Smooth muscle cell of the brain vasculature (primary cell): ENCODE data around the gene MANF.
"Not testable (repeated sequence)": the region's sequence is repeated elsewhere in the genome, so short reads cannot be mapped to it uniquely, and the experiment has no call there.

Experiments
- DNase-seq: peaks from one replicate; pipeline ENCODE4 v3.0.0-alpha.2; 2012; ENCODE audit warnings: low read depth, low spot score

The MANF gene

DNA sequence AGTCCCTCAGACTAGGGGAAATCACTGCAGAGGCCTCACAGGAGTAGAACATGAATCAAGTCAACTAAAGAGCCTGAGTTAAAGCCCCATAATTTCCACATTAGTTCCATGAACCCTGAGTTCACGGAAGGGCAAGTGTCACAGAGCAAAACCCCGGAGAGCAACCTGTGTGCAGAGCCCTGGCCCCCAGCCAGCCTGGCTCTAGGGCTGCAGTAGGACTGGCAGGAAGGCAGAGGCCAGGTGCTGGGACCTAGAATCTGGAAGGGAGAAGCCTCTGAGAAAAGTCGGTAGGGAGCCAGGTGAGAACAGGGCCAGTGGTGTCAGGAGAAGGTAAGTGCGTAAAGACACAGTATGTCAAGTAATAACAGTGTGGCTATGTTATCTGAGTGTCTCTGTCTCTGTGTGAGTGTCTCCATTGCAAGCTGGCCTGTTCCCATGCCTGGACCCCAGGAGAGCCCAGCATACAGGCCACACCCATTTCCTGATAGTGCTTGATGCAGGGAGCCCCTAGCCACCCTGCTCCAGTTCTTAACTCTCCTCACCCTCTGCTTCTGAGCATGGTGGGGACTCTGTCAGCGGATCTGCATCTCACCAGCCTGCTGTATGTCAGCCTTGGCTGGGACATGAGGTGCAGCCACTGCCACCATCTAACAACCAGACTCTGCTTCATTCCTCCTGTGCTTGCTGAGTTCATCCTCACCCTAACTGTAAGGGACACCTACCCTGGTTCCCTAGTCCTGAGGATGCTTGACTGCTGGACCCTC lies 11.3 kb upstream of the MANF start:
- DNase-seq, result no peak

DNA sequence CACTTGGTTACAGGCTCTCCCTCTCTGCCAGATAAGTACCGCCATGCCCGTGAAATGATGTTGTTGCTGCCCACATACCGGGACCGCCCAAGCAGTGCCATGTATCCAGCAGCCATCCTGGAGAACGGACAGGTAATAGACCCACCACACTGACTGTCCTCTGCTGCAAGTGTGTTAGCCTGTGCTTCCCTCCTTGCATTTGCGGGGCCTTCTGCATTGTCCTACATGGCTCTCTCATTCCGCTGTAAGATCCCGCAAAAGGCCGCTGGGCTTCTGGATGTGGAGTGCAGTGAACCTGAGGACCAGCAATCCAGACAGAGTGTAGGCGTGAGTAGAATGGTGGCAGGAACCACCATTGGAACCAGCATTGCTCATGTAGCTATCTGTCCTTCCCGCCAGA lies 10.6 kb upstream of the MANF start:
- no peak for DNase-seq

DNA sequence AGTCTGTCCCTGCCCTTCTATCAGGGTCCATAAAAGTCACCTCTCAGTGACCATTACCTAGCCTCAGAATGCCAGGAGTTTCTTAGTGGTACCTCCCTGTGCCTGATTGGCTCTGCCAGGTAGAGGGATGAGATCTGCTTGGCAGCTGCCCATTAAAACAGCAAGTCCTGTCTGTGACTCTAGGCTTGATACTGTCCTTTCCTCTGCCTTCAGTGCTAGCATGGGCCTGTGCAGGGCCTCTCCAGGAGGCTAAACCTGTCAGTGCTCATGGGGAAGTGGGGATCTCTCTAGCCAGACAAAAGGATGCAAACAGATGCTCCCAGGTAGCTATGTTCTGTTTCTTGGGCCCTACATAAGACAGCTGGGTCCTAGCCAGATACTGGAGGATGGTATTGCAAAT lies 10.0 kb upstream of the MANF start:
- no peak for DNase-seq

DNA sequence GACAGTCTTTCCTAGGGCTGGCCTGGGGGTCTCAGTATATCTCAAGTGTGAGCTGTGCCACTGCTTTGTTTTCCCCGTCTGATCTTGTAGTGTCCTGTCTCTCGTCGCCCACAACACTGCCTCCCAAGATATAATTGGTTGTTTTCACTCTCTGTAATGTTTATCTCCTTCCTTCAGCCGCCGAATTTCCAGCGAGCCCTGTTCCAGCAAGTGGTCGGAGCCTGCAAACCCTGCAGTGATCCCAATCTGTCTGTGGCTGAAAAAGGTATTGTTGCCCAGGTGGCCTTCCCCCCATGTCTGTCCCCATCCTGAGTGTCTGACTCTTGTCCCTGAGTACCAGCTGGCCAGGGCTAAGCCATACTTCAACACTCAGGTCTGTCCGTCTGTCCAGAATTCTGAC lies 9.5 kb upstream of the MANF start:
- DNase-seq, result no peak

DNA sequence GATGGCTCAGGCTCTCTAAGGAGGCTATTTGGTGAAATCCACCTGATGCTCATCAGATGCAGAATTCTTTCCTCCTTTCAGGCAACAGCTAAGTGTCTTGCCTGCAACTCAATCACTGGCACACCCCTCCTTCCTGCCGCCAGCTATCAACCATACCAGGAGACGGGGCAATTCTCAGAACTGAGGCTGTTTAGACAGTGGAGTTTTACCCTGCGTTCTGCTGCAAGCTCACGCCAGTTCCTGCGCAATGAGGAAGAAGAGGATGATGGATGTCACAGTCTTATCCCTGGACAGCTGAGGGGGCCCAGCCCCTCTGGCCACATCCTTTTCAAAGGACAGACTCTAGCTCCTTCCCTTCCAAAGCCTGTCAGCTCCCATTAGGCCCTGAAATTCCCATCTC lies 7.0 kb upstream of the MANF start:
- DNase-seq, result no peak

DNA sequence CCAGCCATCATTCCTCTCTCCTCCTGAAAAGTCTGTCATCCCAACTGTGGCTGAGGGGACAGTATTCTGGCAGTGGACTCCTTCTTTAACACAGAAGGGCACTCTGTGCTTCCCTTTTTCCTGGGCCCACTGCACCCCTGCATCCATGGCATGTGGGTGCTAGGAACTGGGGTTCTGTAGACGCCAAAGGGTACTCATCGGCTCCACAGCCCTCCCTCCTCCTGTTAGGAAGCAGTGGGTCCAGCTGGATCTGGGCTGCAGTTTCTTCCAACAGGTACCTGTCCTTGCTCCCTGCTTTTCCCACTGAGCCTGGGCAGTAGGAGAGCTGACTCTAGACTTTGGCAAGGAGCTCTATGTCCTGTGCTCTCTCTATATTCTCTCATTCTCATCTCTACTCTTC lies 6.4 kb upstream of the MANF start:
- no peak for DNase-seq

DNA sequence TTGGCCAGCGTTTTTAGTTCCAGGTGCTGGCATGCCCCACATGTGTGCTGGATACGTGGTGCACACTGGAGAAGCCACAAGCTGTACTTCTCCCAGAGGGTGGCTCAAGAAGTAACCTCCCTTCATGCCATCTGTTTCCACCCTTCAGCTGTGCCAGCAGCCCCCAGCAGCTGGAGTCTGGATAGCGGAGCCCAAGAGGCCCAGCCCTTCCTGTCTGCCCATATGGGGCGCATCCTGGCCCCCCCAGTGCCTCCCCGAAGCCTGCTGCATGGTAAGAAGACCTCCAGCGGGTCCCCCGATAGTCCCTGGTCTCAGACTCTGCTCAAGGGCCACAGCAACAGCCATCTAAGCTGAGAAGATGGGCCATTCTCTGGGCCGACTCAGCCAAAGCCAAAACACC lies 5.8 kb upstream of the MANF start:
- no peak for DNase-seq

DNA sequence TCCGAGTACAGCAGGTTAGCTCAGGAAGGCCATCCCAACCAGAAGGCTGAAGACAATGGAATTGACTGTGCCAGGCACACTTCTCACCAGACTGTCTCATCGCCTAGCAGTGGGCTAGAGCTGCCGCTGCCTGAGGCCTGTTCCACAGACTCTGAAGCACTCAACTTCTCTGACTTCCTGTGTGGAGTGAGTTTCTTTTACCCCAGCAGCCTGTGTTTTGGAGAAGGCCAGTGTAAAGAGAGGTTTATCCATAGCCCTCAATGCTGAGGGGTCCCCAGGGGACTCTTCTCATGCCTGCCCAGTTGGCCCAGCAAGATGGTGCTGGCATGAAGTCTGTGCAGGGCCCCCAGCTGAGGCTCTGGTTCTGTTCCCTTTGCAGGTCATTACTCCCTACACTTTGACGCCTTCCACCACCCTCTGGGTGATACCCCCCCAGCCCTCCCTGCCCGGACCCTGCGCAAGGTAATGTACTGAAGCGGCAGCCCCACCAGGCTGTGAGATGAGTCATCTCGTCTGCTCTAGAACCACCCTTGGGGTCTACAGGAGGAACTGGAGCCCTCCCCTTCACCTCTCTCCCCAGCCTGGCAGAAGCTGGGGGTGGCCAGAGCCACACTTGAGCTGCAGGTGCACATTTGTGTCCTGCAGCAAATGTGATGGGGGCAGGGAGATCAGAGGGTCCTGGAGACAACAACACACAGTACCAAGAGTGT lies 5.2 kb upstream of the MANF start:
- no peak for DNase-seq

DNA sequence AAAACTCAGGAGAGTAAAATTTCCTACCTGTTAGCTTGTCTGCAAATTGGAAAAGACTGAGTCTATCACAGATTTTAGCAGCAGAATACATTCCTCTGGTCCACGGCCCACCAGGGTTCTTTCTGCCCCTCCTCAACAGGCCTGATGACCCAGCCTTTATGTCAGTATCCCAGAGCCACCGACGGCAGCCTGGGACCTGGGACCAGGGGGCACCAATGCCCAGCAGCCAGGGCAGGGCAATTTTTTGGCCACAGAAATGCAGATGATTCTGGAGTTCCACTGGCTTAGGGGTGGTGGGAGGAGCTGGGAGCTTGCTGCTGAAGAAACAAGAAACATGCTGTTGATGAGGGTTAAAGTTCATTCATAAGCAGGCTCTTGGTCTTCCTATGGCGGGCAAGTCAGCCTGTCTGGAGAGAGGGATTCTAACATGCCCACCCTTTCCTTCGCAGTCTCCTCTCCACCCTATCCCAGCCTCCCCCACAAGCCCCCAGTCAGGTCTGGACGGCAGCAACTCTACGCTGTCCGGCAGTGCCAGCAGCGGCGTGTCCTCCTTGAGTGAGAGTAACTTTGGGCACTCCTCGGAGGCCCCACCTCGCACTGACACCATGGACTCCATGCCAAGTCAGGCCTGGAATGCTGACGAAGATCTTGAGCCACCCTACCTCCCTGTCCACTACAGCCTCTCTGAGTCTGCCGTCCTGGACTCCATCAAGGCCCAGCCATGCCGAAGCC lies 4.3 kb upstream of the MANF start:
- no peak for DNase-seq

DNA sequence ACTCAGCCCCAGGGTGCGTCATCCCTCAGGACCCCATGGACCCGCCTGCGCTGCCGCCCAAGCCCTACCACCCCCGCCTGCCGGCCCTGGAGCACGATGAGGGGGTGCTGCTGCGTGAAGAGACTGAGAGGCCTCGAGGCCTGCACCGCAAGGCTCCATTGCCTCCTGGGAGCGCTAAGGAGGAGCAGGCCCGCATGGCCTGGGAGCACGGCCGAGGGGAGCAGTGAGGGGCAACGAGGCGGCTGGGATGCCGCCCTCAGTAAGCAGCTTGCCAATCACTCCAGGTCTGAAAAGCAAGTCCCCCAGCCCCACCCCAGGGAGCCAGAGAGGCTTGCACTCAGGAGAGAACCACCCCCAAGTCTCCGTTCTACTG lies 3.8 kb upstream of the MANF start:
- DNase-seq, result no peak

DNA sequence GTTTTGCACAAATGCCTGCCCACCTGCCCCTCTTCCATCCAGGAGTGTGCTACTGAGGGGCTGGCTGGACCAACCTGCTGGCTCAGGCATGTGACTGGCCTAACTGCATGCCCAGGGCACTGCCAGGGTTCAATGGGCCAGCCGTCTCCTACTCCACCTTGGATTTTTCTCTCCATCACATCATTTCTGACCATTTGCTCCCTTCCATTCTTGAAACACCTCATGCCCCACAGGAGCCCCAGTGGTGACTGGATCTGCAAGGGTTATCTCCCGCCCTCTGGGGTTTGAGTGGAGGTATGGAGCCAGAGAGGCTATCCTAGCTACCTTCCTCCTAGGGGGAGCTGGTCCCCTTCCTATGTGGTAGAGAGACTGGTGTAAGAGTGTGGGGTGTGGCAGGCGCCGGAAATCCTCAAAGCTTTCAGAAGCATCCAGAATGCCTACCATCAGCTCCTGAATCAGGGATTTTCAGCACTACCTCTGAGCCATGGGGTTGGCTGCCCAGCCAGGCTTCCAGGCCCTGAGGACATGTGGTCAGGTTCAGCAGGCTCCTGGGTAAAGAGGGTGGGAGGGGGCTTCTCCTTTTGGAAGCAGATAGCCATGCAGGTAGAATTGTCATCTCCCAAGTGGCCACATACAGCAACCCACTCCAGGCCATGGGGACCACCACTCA lies 2.9 kb upstream of the MANF start:
- DNase-seq, result no peak

DNA sequence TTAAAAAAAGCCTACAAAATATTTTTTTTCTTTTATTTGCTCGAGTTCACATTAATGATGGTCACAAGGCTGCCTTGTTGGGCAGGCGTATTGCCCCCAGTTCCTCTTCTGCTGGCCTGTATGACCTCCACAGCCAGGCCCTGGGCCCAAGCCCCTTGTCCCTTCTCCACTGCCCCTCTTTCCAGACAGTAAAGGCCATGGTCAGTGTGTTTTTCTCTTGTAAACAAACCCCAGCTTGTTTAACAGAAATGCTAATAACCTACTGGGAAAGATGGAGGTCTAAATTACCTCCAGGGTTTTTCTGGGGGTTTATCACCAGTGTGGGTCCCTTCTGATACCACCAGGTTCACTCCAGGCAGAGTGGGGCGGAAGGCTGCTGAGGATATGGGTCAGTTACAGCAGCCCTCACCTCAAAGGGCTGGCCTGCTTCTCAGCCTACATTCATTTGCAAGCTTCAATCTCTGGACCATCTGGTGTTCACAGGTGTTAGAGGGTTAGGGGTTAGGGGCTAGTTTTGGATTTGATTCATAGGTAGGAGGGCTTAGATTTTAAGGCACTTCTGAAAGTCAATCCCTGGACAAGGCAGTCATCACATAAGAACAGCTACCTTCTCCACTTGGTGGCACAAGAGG lies 2.0 kb upstream of the MANF start:
- DNase-seq, result no peak

DNA sequence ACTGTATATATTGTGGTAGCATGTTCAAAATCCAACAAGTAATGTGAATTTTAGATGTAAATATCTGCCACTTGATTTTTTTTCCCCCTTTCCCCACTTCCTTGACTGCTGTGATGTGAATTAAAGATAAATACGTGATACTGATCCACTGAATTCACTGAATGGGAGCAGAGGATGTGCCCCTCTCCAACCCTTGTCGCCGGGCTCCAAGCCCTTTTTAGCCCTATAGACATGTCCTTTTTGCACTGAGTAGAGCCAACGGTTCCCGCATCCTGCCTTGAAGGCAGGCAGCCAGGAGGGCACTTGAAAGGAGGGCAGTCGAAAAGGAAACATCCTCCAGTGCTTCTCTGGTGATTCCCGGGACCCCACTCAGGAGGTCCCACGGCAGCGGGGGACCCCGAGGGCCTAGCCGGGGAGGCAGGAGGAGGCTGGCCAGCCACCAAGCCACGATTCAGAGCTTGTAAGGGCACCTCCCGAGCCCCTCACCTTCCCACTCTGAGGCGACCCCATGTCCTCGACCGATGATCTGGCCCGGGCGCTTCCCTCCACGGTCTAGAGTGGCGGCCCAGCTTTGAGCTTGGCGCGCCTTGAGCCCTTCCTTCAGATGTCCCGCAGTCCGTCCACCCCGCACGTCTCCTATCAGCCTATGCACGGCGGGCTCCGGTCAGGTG lies 901 bp upstream of the MANF start:
- DNase-seq, result no peak

DNA sequence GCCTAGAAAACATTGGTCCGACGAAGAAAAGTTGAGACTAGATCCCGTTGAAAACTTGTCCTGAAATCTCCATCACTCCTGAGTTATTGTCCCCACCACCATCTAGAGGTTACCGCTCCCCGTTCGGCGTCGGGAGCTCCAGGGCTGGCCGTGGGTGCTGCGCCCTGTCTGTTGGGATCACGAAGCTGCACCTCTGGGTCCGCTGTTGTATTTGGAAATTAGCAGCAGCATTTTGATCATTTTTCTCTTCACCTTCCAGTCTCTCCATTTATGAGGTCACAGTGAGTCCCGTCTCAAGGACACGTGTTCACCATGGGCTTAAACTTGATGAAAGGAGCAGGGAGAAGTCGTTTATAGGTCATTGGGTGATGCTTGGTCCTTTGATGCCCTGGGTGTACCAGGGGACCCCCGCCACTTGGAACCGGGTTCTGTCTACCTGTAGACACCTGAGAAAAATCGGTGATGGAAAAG lies 565 bp downstream of the MANF start:
- no peak for DNase-seq

DNA sequence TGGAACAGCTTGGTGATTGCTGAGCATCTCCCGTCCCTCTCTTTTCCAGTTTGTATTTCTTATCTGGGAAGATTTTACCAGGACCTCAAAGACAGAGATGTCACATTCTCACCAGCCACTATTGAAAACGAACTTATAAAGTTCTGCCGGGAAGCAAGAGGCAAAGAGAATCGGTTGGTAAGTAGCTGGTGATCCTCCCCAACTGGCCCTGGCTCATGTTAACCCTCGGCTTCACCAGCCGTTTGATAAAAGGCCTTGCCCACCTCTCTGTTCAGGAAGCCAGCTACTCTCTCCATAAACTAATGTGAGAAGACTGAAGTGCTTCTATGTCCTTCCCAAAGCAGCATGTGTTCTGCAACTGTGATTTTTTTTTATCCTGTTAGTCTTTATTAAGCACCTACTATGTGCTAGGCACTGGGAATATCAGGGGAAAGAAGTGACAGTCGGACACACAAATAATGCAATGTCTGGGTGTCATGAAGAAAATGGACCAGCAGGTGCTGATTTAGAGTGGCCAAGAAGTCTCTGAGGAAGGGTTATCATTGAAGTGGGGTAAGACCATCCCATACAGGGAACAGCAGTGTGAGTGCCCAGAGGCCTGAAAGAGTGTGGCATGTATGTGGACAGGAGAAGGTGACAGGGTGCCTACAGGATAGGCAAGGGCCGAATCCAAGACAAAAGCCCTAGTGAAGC lies 1.2 kb downstream of the MANF start:
- no peak for DNase-seq

DNA sequence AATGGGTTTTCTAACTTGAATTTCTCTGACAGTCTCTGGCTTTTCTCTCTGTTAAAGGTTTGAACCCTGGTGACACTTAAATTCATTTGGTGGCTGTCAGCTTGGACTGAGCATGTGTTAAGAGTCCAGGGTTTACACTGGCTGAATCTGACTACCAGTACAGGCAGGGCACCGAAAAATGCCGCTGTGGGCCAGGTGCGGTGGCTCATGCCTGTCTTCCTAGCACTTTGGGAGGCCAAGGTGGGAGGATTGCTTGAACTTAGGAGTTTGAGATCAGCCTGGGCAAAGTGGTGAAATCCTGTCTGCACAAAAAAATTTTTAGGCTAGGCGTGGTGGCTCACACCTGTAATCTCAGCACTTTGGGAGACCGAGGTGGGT lies 1.8 kb downstream of the MANF start:
- DNase-seq, result no peak

DNA sequence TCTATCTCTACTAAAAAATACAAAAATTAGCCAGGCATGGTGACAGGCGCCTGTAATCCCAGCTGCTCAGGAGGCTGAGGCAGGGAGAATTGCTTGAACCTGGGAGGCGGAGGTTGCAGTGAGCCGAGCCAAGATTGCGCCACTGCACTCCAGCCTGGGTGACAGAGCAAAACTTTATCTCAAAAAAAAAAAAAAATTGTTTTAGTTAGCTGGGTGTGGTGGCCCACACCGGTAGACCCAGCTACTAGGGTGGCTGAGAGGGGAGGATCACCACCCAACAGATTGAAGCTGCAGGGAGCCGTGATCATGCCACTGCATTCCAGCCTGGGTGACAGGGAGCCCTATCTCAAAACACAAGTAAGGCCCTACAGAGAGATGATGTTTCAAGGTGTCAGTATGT lies 2.2 kb downstream of the MANF start:
- DNase-seq, result not testable (repeated sequence)

DNA sequence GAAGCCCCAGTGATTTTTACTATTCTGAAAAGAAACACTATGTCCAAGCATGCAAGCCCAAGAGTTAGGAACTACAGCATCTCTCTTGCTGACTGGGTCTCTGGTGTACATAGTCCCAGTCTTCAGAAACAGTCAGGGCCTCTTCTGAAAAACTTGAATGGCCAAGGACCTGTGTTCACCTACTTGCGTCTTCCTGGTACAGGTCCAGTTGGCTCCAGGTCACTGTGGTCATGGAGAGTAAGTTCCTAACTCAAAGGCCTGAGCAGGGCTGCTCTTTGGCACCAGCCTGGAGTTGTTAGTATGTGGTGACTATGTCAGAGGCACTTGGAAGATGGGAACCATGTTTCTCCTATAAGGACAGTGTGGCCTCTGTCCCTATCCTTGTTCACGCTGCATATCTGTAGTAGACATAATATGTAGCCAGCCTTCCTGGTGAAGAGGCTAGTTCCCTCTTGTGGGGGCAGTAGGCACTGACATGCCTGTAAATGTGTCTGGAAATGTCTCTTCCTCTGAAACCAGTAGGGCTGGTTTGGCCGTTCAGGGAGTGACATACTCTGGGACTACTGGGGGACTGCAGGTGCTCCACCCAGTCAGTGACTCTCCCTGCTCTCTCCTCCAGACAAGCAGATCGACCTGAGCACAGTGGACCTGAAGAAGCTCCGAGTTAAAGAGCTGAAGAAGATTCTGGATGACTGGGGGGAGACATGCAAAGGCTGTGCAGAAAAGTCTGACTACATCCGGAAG lies 3.4 kb downstream of the MANF start:
- DNase-seq, result no peak

DNA sequence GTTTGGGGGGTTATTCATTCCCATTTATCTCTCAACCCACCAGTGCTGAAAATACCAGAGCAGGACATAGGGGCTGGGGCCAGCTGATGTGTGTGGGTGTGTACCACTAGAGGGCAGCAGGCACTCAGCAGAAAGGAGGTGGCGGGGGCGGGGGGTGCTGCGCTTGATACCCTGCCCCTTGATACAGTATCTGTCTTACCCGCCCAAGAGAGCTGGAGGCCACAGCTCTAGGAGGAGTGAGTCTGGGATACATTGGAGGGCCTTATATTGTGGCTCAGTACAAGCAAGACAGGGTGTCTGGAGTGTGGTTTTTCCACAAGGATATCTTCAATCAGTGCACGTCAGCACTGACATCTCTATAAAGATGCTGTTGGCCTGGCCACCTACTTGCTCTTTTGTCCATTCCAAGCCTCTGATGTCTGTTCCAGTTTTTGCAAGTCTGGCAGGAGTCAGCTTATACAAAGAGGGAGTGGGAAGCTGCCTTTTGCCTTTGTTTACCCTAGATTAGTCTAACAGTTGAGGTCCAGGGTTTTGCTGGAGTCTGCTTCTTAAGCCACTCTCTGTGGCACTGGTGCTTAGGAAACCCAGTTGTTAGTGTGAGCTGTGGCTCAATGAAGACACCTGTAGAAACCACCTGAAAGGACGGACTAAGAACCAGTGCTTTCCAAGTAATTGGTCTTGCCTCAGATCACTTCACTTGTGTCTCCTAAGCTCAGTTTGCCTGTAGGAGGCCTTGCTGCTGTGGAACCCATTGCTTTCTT lies 4.5 kb downstream of the MANF start:
- DNase-seq, result no peak
